ENCODE data around the gene SNX13.
A peak's percentile ranks its signal among the peaks of the same experiment; 100 is the strongest.
"Not testable (repeated sequence)": the region's sequence is repeated elsewhere in the genome, so short reads cannot be mapped to it uniquely, and the experiment has no call there.

Gene SNX13

GRCh38 chr7:17844514-17845196 is 95.6 kb downstream of the SNX13 start:
- no peak for DNase-seq

- no peak for DNase-seq
These were observed 96.3 kb downstream of the SNX13 start for GRCh38 chr7:17844022-17844421.

GRCh38 chr7:17843041-17843440 is 97.3 kb downstream of the SNX13 start:
- no peak for DNase-seq

GRCh38 chr7:17832820-17833355 is 107.4 kb downstream of the SNX13 start:
- DNase-seq, result no peak

GRCh38 chr7:17832242-17832641 is 108.1 kb downstream of the SNX13 start:
- no peak for DNase-seq

GRCh38 chr7:17830206-17830605 is 110.1 kb downstream of the SNX13 start:
- no peak for DNase-seq

- DNase-seq, result no peak
These were observed 111.3 kb downstream of the SNX13 start for GRCh38 chr7:17829001-17829400.

GRCh38 chr7:17822547-17823173 is 117.6 kb downstream of the SNX13 start:
- DNase-seq, result peak; percentile 78

- DNase-seq, result no peak
These were observed 123.4 kb downstream of the SNX13 start for GRCh38 chr7:17816903-17817302.

- no peak for DNase-seq
These were observed 125.0 kb downstream of the SNX13 start for GRCh38 chr7:17815318-17815717.

- DNase-seq, result no peak
These were observed 126.2 kb downstream of the SNX13 start for GRCh38 chr7:17814058-17814457.

- not testable (repeated sequence) for DNase-seq
These were observed 131.1 kb downstream of the SNX13 start for GRCh38 chr7:17809215-17809614.

- DNase-seq, result no peak
These were observed 133.1 kb downstream of the SNX13 start for GRCh38 chr7:17807242-17807641.

- DNase-seq, result no peak
These were observed 133.7 kb downstream of the SNX13 start for GRCh38 chr7:17806631-17807030.

- no peak for DNase-seq
These were observed 138.2 kb downstream of the SNX13 start for GRCh38 chr7:17802056-17802455.

- DNase-seq, result no peak
These were observed 148.0 kb downstream of the SNX13 start for GRCh38 chr7:17792075-17792936.

- DNase-seq, result peak; percentile 83
These were observed 153.0 kb downstream of the SNX13 start for GRCh38 chr7:17787257-17787656.

- peak; percentile 34 for DNase-seq
These were observed 153.9 kb downstream of the SNX13 start for GRCh38 chr7:17786314-17786852.

GRCh38 chr7:17782216-17782549 is 158.1 kb downstream of the SNX13 start:
- DNase-seq, result no peak

- DNase-seq, result peak; percentile 23
These were observed 158.6 kb downstream of the SNX13 start for GRCh38 chr7:17781491-17782215.

GRCh38 chr7:17779381-17779780 is 160.9 kb downstream of the SNX13 start:
- DNase-seq, result no peak

- no peak for DNase-seq
These were observed 165.5 kb downstream of the SNX13 start for GRCh38 chr7:17774716-17775288.

All from NCI-H69 (cell line).